Parathyroid adenoma (tissue), 2 donors: ENCODE results near the gene RAB19.

ENCODE experiments used
- H2AFZ ChIP-seq: fragments of 300-600 bp; sonication (generic); one replicate; pipeline ENCODE4 v1.7.0; 2017; ENCODE audit warnings: antibody characterized with exemption, mild to moderate bottlenecking
- H3K27ac ChIP-seq: fragments of 300-600 bp; sonication (generic); one replicate; pipeline ENCODE4 v1.7.0; 2017
- H3K27me3 ChIP-seq: fragments of 300-600 bp; sonication (generic); one replicate; pipeline ENCODE4 v1.7.0; 2017; ENCODE audit warnings: low read length; ENCODE audit not compliant: control insufficient read depth, insufficient read depth
- H3K36me3 ChIP-seq: fragments of 300-600 bp; sonication (generic); one replicate; pipeline ENCODE4 v1.7.0; 2017; ENCODE audit warnings: low read length; ENCODE audit not compliant: control insufficient read depth, insufficient read depth
- H3K4me1 ChIP-seq: fragments of 300-600 bp; sonication (generic); one replicate; pipeline ENCODE4 v1.7.0; 2017; ENCODE audit warnings: control low read depth
- H3K4me2 ChIP-seq: fragments of 300-600 bp; sonication (generic); one replicate; pipeline ENCODE4 v1.7.0; 2017; ENCODE audit warnings: low read length
- H3K4me3 ChIP-seq: fragments of 300-600 bp; sonication (generic); one replicate; pipeline ENCODE4 v1.7.0; 2017; ENCODE audit warnings: low read depth, low read length
- H3K79me2 ChIP-seq: fragments of 300-600 bp; sonication (generic); one replicate; pipeline ENCODE4 v1.7.0; 2017; ENCODE audit warnings: control low read depth
- H3K9ac ChIP-seq: fragments of 300-600 bp; sonication (generic); one replicate; pipeline ENCODE4 v1.7.0; 2017; ENCODE audit warnings: mild to moderate bottlenecking
- H3K9me3 ChIP-seq: fragments of 300-600 bp; sonication (generic); one replicate; pipeline ENCODE4 v1.7.0; 2017; ENCODE audit warnings: low read length; ENCODE audit not compliant: control insufficient read depth
- TF ChIP-seq, protein P1 (sequence below): fragments of 300-600 bp; sonication (generic); IDR thresholded peaks from one replicate; pipeline ENCODE4 v1.7.0; 2017; ENCODE audit warnings: antibody characterized with exemption, mild to moderate bottlenecking
- donor health status: primary hyperparathyroidism.

Gene RAB19

DNA sequence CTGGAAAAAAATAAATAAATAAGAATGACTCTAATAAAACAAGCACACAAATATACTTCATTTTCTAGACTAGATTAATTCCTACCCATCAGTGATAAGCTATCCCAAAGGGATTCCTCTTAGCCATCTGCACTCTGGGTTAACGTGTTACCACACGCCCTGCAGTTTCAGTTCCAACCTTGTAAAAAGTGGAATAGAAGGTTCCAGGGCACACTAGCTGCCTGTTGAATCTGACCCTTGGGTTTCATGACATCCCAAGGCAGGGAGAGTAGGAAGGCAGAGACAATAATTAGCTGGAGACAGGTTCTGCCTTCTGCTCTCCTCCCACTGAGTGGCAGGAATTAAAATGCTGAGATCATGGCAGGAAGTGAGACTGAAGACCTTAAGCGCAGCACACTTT, 39.0 kb upstream of the RAB19 start:
- Histone ChIP-seq H3K4me2 (no peak overlapping the region), H3K9ac (no peak overlapping the region)
- TF ChIP-seq, protein P1, sequence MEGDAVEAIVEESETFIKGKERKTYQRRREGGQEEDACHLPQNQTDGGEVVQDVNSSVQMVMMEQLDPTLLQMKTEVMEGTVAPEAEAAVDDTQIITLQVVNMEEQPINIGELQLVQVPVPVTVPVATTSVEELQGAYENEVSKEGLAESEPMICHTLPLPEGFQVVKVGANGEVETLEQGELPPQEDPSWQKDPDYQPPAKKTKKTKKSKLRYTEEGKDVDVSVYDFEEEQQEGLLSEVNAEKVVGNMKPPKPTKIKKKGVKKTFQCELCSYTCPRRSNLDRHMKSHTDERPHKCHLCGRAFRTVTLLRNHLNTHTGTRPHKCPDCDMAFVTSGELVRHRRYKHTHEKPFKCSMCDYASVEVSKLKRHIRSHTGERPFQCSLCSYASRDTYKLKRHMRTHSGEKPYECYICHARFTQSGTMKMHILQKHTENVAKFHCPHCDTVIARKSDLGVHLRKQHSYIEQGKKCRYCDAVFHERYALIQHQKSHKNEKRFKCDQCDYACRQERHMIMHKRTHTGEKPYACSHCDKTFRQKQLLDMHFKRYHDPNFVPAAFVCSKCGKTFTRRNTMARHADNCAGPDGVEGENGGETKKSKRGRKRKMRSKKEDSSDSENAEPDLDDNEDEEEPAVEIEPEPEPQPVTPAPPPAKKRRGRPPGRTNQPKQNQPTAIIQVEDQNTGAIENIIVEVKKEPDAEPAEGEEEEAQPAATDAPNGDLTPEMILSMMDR = no peak

DNA sequence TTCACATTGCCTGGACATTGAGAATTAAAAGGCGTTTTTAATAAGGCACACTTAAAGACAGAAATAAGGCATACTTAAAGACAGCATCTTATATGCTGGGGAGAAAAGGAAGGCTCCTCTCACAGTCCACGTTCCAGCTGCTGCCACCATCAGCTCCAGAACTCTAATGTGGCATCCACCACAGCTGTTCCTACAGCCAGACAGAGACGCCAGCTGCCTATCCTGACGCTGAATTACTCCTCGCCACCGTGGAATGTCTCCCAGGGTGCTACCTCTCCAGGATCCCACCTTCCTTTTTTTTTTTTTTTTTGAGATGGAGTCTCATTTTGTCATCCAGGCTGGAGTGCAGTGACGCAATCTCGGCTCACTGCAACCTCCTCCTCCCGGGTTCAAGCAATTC, 36.3 kb upstream of the RAB19 start:
- H3K9me3 ChIP-seq = no peaks in the 10 kb centered on the region
- H3K27ac ChIP-seq = no peak overlapping the region
- H3K4me1 ChIP-seq = no peaks in the 10 kb centered on the region
- H3K27me3 ChIP-seq = no peaks in the 10 kb centered on the region
- no peak overlapping the region for H3K4me2 ChIP-seq
- H3K36me3 ChIP-seq = no peaks in the 10 kb centered on the region
- H3K4me3 ChIP-seq = no peak overlapping the region
- TF ChIP-seq, protein P1 = no peak
- peaks cover 3% of the 10 kb centered on the region for H3K79me2 ChIP-seq
- no peak overlapping the region for H3K9ac ChIP-seq
- H2AFZ ChIP-seq = no peak overlapping the region

More for the DNA sequence above, 39.0 kb upstream of the RAB19 start:
- Histone ChIP-seq H3K4me3 (no peak overlapping the region), H3K79me2 (no peaks in the 10 kb centered on the region), H3K9me3 (no peaks in the 10 kb centered on the region), H3K27ac (no peak overlapping the region), H2AFZ (no peak overlapping the region), H3K27me3 (no peaks in the 10 kb centered on the region), H3K36me3 (no peaks in the 10 kb centered on the region), H3K4me1 (peaks cover 12% of the 10 kb centered on the region)

GRCh38 chr7:140369294-140369693, 34.6 kb upstream of the RAB19 start:
- Histone ChIP-seq H3K4me1 (no peaks in the 10 kb centered on the region), H3K79me2 (peaks cover 6% of the 10 kb centered on the region), H3K4me2 (no peak overlapping the region), H3K27me3 (no peaks in the 10 kb centered on the region), H3K9ac (no peak overlapping the region), H3K27ac (no peak overlapping the region), H3K4me3 (no peak overlapping the region), H3K36me3 (no peaks in the 10 kb centered on the region), H2AFZ (no peak overlapping the region), H3K9me3 (no peaks in the 10 kb centered on the region)
- TF ChIP-seq, protein P1 = no peak

- Histone ChIP-seq H3K27ac (no peak overlapping the region), H3K79me2 (peaks cover 6% of the 10 kb centered on the region), H3K36me3 (no peaks in the 10 kb centered on the region), H3K4me3 (no peak overlapping the region), H3K9me3 (no peaks in the 10 kb centered on the region), H2AFZ (no peak overlapping the region), H3K9ac (no peak overlapping the region), H3K4me1 (no peaks in the 10 kb centered on the region), H3K4me2 (no peak overlapping the region), H3K27me3 (no peaks in the 10 kb centered on the region)
- TF ChIP-seq, protein P1 = no peak
These were observed 28.5 kb upstream of the RAB19 start for GRCh38 chr7:140375323-140375722.

- H3K79me2 ChIP-seq = peaks cover 6% of the 10 kb centered on the region
- H3K9me3 ChIP-seq = no peaks in the 10 kb centered on the region
- no peak overlapping the region for H3K4me3 ChIP-seq
- H3K4me2 ChIP-seq = no peak overlapping the region
- no peak overlapping the region for H3K9ac ChIP-seq
- no peak overlapping the region for H3K27ac ChIP-seq
- H2AFZ ChIP-seq = no peak overlapping the region
- H3K4me1 ChIP-seq = no peaks in the 10 kb centered on the region
- H3K36me3 ChIP-seq = no peaks in the 10 kb centered on the region
- TF ChIP-seq, protein P1 = no peak
- H3K27me3 ChIP-seq = no peaks in the 10 kb centered on the region
These were observed 27.7 kb upstream of the RAB19 start for GRCh38 chr7:140375892-140376730.
